GM10266 (cell line): ENCODE results near the gene ADI1.

Source experiments
- DNase-seq: peaks from one replicate; pipeline ENCODE4 v3.0.0; 2012; ENCODE audit errors: extremely low spot score
- CTCF ChIP-seq: IDR thresholded peaks from 2 replicates; pipeline ENCODE4 v1.5.1; 2012; ENCODE audit warnings: mild to moderate bottlenecking, low read depth; ENCODE audit not compliant: control insufficient read depth, insufficient read depth; ENCODE audit errors: missing control alignments

The ADI1 gene

GRCh38 chr2:3478846-3479385 is 40.4 kb downstream of the ADI1 start:
- DNase-seq, result no peak
- TF ChIP-seq CTCF, result no peak

- TF ChIP-seq CTCF, result no peak
- DNase-seq, result no peak
These were observed 42.4 kb downstream of the ADI1 start for GRCh38 chr2:3476985-3477327.

GRCh38 chr2:3476321-3476984 is 42.9 kb downstream of the ADI1 start:
- DNase-seq, result no peak
- TF ChIP-seq CTCF, result no peak

GRCh38 chr2:3475771-3476170 is 43.6 kb downstream of the ADI1 start:
- no peak for DNase-seq
- TF ChIP-seq CTCF, result no peak

- no peak for TF ChIP-seq CTCF
- DNase-seq, result no peak
These were observed 46.4 kb downstream of the ADI1 start for GRCh38 chr2:3472966-3473365.

GRCh38 chr2:3472296-3472695 is 47.0 kb downstream of the ADI1 start:
- TF ChIP-seq CTCF, result no peak

GRCh38 chr2:3470856-3471737 is 48.2 kb downstream of the ADI1 start:
- no peak for TF ChIP-seq CTCF
- no peak for DNase-seq

More at GRCh38 chr2:3472296-3472695, 47.0 kb downstream of the ADI1 start:
- DNase-seq, result no peak
